RPMI7951 (cell line): ENCODE data around the gene PYGM. TPM values are rescaled to one million over a fixed set of nuclear protein-coding genes. Genes with fewer than 3 reads are reported as not detected.
A peak's percentile ranks its signal among the peaks of the same experiment; 100 is the strongest.

Experiments
- DNase-seq: peaks from one replicate; pipeline ENCODE4 v3.0.0-alpha.2; 2012; ENCODE audit warnings: low read depth
- total RNA-seq: library from RNA; depleted of rRNA; stranded (reverse); fragments of >200 nt; shearing (Covaris generic); gene quantifications from 2 replicates; pipeline ENCODE4 v1.2.3, GENCODE V29; 2014

The PYGM gene
- total RNA-seq, 1 experiment from 2014 or later: not detected

DNA sequence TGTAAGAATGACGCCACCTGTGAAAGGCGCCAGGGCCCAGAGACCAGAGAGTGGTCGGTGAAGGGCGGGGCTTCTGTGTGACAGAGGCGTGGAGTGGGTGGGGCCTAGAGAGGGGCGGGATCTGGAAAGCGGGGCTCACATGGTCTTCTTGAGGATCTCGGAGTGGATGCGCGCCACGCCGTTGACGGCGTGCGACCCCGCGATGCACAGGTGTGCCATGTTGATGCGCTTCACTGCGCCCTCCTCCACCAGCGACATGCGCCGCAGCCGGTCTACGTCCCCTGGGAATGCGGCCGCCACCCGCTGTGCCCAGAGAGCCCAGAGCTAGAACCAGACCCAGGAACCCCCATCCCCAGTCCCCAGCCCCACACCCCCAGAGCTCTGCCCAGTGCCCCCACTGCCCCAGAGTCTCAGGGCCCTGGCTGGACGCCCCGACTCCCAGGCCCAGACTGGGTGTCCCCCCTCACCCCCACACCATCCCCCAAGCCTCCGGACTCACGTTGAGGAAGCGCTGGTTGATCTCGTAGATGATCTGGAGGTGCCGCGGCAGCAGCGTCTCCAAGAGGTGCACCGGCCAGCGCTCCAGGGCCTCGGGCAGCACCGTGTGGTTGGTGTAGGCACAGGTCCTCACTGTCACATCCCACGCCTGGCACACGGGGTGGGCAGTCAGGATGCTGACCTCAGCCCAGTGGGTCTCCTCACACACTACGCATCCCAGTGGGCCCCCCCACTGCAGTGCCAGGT, 6.2 kb downstream of the PYGM start:
- DNase-seq: no peak

DNA sequence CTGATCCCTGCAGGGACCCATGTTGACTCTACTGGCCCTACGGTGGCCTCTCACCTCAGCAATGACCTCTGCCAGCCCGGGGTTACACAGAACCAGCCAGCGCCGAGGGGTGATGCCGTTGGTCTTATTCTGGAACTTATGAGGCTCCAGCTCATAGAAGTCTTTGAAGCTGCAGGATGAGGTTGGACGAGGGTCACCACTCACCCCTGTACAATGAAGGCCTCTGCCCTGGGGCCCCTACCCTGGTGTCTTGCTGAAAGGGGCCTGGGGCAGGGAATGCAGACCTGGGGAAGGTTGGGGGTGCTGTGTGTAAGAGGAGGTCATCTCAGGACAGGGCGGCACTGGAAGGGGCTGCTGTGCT, 6.8 kb downstream of the PYGM start:
- no peak for DNase-seq

DNA sequence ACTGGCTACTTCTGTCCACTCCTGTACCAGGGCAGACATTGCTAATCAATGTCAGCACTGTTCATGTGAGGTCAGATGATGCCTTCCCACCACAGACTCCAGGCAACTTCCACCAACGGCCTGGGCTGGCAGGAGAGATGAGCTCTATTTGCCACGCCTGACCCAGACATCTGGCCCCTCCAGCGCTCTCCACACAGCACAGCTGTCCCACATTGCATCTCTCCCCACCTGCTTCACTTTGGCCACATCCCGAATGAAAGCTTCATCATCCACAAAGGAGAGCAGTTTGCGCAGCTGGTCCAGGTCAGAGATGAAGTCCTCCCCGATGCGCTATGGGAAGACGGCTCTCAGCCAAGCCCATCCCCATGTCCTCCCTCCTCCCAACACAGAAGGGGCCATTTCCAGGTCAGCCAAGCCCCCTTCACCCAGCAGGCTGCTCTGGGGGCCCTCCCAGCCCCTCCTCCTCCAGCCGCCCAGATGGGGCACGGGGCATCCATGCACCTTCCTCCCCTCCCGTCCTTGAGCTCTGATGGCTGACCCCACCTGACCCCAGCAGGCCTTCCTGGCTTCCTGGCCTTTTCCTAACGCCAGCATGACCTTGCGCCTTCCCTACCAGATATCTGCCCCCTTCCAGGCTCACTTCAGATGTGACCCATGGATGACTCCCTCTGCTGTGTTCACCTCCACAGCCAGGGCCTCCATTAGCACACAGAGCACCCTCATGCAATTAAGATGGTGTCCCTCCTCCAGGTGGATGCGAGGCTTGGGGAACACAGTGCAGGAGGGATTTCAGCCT, 7.4 kb downstream of the PYGM start:
- no peak for DNase-seq

DNA sequence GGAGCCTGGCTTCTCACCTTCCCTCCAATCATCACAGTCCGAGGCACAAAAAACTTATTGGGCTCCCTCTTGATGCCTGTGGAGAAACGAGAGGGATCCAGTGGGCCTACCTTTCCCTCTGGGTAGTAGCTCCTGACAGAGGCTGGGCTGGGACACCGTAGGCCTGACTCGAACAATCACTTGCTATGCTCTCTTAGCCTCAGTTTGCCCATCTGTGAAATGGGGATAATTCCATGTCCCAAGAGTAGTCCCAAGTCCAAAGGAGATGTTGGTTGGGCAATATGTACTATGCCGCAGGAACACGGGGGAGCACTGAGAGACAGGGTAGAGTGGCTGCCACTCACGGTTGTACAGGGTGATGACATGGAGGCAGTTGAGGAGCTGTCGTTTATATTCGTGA, 8.2 kb downstream of the PYGM start:
- DNase-seq: no peak

DNA sequence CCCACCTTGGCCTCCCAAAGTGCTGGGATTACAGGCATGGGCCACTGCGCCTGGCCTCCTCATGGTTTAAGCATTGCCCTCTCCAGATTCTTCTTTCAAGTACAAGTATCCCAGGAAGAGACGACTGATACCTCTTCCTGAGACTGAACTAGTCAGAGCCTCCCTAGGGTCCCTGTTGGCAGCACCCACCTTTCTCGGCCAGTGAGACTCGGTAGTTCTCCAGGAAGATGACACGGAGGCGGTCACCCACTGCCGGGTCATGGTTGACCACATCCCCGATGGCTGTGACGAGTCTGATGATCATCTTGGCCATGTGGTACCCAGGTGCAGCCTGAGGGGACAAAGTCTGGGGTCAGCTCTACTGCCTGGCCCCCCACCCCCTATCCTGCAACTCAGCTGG, 8.6 kb downstream of the PYGM start:
- no peak for DNase-seq

DNA sequence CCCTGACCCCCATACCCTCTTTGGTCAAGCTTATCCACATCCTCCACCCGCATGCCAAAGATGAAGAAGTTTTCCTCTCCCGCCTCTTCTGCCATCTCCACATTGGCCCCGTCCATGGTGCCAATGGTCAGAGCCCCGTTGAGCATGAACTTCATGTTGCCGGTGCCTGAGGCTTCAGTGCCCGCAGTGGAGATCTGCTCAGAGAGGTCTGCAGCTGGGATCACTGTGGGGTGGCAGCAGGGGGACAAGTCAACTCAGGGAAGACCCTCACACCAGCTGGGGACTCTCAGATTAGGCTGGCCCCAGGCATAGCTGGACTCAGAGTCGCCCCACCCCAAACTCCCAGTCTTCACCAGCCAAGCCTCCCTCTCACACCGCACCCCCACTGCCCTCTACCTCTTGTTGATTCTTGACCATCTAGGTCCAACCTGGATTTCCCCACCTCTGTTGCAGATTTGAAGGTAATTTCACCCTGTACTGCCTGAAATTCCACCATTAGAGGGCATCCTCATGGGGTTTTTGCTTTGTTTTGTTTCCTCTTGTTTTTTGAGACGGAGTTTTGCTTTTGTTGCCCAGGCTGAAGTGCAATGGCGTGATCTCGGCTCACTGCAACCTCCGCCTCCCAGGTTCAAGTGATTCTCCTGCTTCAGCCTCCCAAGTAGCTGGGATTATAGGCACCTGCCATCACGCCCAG, 9.3 kb downstream of the PYGM start:
- no peak for DNase-seq

DNA sequence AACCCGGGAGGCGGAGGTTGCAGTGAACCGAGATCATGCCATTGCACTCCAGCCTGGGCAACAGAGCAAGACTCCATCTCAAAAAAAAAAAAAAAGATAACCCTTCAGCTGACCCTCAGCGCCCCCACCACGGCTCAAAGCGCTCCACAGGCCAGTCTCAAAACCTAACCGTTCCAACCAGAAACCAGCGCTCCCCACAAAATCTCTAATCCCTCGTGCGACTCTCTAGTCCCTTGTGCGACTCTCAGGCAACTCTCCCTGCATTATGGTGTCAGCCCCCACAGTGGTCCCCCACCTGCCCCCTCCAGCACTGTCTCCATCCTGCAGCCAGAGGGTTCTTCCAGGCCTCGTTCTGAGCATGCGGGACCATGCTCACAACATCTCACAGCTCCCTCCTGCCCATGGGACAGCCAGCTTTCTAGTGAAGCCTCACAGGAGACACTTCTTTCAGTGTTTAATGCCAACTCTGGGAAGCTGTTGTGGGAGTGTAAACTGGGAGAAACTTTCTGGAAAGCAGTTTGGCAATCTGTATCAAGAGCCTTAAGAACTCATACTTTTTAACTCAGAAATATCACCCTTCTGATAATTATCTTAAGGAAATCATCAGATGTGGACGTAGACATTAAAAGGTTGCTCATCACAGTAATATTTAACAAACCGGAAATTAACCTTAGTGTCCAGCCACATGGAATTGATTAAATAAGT, 11.7 kb downstream of the PYGM start:
- DNase-seq: no peak

DNA sequence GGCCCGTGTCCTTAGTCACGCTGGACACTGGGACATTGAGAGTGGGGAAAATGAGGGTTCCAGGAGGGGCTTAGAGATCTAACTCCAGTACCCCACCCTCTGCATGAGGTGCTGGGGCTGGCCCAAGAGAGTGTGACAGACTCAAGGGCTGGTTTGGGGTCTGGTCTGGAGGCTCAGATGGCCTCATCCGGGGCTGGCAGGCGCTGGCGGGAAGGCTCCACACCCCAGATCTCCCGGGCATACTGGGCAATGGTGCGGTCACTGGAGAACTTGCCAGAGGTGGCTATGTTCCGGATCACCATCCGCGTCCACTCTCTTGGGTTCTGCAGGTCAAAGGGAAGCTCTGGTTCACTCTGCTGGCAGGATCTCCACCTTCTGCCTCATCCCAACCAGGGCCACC, 13.3 kb downstream of the PYGM start:
- no peak for DNase-seq

DNA sequence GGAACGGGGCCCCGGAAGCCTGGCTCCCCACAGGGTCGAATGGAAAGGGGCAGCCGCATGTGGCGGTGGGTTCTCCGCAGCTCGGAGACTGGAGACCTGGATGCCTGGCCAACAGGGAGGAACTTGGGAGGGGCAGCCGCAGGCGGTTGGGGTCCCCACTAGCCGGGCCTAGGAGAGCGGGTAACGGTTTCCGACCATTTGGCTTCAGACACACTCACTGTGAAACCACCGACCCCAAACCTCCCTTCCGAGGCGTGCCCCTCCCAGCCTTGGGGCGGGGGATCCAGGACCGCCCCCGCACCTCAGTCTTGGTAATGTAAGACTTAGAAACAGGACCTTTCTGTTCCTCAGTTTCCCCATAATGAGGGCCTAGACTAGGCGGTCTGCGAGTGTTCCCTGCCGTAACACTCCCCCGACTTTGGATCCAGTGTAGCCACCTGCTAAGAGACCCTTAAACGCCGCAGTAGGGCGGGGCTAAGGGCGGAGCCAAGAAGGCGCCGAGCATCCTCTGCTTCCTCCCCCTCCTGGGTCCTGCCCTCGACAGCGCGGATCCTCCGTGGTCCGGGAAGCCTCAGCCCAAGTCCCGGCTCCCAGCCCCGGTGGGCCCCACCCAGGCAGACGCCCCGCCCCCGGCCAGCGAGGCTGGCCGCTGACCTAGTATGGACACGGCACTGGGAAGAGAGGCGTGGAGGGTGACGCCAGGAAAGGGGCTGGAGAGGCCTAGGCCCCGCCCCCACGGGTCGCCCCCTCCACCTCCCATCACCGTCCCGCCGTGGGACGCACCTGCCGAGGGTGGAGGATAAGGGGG, 14.0 kb downstream of the PYGM start:
- DNase-seq: peak; percentile 34

DNA sequence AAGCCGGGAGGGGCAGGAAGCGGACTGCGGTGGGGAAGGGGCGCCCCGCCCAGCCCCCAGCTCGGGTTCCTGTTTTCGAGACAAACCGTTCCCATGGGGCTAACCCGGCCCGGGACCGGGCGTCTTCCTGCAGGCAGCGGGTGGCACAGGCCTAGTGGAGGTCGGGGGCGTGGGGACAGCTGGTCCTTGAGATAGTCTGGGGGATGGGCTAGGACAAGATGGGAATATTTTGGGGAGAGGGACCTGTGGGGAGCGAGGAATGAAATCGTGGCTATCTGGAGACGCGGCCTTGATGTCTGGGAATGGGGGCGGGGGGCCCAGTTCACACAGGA, 14.6 kb downstream of the PYGM start:
- DNase-seq: no peak

DNA sequence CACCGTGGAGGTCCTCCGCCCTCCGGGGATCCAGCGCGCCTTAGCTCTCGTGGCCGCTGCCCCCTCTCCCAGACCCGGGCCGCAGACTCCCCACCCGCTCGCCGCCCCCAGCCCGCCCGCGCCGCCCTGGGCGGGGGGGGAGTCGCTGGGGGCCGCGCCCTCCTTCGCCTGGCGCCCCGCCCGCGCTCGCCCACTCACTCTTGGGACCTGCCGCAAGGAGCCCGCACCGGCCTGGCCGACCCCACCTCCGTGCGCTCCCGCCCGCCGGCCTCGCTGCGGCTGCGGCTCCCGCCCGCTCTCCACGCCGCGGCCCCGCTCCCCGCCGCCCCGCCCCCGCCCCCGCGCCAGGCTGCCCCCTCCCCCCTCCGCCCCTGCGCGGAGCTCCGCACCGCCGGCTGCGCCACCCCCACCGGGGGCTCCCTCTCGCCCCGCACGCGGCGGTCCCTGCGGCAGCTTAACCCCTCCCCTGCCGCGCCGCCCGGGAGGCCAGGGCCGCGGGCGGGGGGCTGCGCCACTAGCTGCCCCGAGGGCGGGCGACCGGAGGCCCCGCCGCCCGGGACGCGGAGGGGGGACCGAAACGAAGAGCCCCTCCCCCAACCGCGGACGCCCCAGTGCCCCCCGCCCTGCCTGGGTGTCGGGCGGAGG, 15.1 kb downstream of the PYGM start:
- no peak for DNase-seq

DNA sequence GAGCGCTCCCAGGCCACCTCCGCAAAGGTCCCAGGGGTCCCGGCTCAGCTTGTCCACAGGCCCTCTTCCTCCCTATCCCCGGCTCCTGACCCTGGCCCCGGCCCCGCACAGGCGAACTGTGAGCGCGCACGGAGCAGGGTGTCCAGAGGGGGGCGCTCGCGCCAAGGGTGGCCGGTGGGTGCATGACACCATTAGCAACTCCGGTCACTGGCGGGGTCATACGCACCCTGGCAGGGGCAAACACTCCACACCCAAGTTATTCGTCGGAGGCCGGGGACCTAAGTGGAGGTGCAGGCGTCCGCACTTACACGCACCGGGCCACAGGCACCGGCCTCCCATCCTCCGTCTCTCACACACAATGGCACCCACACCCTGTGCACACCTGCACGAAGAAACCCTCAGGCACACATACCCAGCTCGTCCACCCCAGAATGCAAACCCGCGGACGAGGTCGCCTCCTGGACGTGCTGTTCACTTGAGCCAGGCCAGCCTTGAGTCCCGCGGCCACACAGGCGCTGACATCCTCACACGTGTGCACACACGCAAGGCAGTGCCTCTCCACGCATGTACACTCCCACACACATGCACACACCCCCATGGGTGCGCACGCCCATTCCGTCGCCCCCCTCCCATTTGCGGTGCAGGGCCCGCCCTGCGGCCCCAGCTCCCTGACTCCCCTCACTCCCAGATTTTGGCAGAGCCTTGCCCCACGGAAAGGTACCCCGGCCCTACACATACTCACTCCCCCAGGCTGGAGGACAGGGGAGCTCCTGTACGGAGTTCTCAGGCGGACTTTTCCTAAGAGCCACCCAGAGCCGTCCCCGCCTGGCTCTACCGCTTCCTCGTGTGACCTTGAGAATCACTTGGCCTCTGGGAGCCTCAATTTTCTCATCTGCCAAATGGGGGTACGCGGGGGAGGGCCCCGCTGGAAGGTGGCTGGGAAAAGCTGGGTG, 15.9 kb downstream of the PYGM start, which contains the start of gene RASGRP2:
Gene RASGRP2 (minus strand): TSS at position 552 of the 953 bp plus-strand sequence. CDS start 1,276 bp downstream, outside the sequence.
- DNase-seq: no peak

DNA sequence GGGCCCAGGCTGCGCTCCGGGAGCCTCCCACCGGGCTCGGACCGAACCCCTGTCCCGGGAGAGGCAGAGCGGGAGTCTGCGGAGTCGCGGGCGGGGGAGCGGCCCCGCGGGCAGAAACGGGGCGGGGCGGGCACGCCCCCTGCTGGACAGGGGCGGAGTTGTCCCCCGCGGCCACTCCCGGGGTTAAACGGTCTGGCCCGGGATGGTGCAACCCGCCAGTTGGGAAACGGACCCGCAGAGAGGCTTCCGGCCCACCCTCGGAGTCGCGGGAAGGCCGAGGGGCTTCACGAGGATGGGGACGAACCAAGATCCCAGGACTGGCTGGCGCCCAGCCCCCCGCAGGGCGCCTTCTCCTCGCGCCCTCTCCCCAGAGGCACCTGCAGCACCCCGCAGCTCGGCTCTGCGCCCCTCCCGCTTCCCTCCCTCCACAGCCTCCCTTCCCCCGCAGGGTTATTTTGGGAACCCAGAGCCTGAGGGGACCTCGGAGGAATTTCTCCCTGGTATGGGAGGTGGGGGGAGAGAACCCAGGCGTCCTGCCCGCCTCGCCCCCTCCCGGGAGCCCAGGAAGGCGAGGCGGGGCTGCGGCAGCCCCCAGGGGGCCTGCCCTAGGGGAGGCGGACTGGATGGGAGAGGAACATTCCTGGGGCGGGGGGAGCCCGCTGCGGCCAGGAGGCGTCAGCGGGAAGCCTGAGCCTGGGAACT, 16.7 kb downstream of the PYGM start:
- DNase-seq: no peak

DNA sequence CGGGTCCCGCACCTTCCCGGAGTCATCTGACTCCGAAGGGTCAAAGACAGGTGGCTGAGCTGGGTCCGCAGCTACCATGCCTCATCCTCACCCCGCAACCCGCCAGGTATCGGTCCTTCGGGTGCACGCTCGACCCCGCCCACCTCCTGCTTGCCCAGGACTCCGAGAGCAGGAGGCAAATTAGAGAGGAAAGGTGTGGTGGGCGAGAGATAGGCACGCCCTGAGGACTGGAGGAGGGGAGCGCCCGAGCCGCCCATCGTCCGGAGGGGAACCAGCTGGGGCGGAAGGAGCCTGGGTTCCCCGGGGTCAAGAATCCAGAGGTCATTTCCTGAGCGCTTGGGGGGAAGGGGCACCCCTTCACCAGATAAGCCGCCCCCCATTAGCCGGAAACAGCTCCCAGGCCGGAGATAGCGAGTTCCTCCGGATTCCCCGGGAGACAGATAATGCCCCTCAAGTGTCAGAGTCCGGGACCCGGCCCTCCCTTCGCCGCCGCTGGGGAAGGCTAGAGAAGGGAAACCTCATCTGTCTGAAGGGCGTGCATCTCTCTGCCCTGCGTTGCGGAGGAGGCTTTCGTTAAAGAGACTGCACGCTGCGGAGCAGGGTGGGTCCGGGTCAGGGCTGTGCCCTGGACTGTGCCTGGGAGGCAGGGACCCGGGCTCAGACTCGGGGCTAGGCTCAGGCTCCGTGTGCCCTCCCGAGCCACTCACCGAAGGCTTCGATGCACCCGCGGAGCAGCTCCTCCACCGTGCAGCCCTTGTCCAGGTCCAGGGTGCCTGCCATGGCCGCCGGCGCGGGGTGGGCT, 17.5 kb downstream of the PYGM start:
- no peak for DNase-seq

DNA sequence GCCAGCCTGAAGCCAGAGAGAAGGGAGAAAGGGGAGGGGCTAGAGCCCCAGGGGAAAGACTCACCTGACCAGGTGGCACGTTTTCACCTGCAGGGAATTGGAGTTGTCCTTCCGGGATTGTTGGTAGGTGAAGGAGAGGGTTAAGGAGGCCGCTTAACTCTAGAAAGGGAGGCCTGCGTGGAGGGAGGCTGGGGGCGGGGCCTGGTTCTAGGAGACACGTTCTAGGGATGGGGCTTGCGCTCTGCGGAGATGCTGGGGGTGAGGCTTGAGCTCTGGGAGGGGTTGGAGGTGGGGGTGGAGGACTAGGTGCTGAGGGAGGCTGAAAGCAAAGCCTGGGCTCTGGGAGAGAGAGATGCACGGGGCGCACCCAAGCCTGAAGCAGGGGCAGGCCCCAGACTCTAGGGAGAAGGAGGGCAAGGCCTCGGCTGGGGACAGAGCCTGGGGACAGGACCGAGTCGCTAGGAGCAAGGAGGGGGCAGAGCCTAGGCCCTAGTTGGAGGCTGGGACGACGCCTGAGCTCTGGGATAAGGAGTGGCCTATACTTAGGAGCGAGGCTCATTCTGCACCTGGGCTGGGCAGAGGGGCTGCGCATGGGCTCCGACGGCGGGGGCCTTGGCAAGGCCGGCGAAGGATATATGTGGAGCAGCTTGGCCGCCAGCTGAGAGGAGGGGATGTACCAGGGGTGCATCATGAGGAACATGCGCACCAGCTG, 18.2 kb downstream of the PYGM start:
- DNase-seq: no peak

DNA sequence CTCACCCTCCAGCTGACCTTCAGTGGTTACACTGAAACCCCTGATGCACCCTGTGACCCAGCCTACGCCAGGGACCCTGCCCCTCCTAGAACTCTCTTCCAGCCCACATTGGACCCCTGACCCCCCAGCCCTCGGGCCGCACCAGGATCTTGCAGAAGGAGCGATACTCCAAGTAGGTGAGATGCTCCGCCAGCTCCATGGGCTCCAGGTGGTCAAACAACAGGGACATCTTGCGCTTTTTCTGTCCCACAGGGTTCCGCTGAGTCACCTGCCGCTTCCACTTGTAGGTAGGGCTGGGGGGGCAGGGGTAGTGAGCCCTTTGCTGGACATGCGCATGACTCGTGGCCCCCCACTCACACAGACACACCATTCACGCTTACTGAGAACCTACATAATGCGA, 19.9 kb downstream of the PYGM start:
- DNase-seq: no peak

DNA sequence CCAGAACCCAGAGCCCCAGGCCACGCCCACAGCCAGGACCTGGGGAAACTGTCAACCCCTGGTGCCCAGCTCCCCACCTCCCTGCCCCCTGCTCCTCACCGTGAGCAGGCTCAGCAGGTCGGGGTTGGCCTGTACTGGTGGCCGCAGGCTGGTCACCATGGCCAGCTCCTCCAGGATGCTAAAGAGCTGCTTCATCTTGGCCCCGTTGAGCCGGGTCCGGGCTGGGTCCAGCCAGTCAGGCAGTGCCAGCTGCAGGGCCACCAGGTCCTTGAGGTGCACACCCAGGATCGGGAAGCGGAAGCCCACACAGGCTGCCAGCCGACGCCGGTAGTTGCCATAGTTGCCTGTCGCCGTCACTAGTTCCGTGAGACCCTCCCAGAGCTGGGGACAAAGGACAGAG, 23.1 kb downstream of the PYGM start:
- DNase-seq: no peak
